Naive B cell (primary cell): ENCODE data around the gene PDIA3. TPM values are rescaled to one million over a fixed set of nuclear protein-coding genes. Genes with fewer than 3 reads are reported as not detected.
"Not testable (repeated sequence)": the region's sequence is repeated elsewhere in the genome, so short reads cannot be mapped to it uniquely, and the experiment has no call there.

Experiments
- ATAC-seq, 2 donors: fragments of 150-1000 bp; cut with Tn5 transposase; 2 replicates each; pipeline ENCODE4 v1.10.0; 2021; ENCODE audit warnings: low read depth in 2 of 2, mild to moderate bottlenecking in 2 of 2, moderate library complexity in 2 of 2
- DNase-seq: peaks from one replicate; pipeline ENCODE4 v3.0.0; 2022
- H3K27ac Mint-ChIP-seq, 6 donors: one replicate each; pipeline ENCODE4 v1.8.0; 2020 to 2022; ENCODE audit warnings: mild to moderate bottlenecking in 6 of 6, mixed read lengths in 6 of 6, moderate library complexity in 5 of 6, inconsistent platforms in 2 of 6
- H3K27me3 Mint-ChIP-seq, 3 donors: one replicate each; pipeline ENCODE4 v1.8.0; 2021 to 2022; ENCODE audit warnings: mixed read lengths in 3 of 3, mild to moderate bottlenecking in 1 of 3
- H3K36me3 Mint-ChIP-seq, 2 donors: one replicate each; pipeline ENCODE4 v1.8.0; 2020 to 2022; ENCODE audit warnings: mixed read lengths in 2 of 2, inconsistent platforms in 1 of 2, mild to moderate bottlenecking in 1 of 2
- H3K4me1 Mint-ChIP-seq, 3 donors: one replicate each; pipeline ENCODE4 v1.8.0; 2020 to 2022; ENCODE audit warnings: mixed read lengths in 3 of 3, inconsistent platforms in 1 of 3, mild to moderate bottlenecking in 1 of 3, moderate library complexity in 1 of 3
- H3K4me3 Mint-ChIP-seq, 8 donors: one replicate each; pipeline ENCODE4 v1.8.0; 2020 to 2022; ENCODE audit warnings: mild to moderate bottlenecking in 8 of 8, mixed read lengths in 8 of 8, moderate library complexity in 8 of 8, inconsistent platforms in 2 of 8
- H3K9me3 Mint-ChIP-seq, 7 donors: one replicate each; pipeline ENCODE4 v1.8.0; 2020 to 2022; ENCODE audit warnings: mixed read lengths in 7 of 7, mild to moderate bottlenecking in 5 of 7, inconsistent platforms in 2 of 7, moderate library complexity in 1 of 7
- polyA plus RNA-seq, 6 donors: library from polyadenylated mRNA; unstranded; fragments of 300-500 nt; fragmentation: Illumina TruSeq; gene quantifications; one replicate each; pipeline ENCODE4 v1.2.3, GENCODE V29; 2021; ENCODE audit warnings: low read depth in 6 of 6

The PDIA3 gene
- polyA plus RNA-seq, 6 donors from 2014 or later = 251 to 358 (median 278) TPM

DNA sequence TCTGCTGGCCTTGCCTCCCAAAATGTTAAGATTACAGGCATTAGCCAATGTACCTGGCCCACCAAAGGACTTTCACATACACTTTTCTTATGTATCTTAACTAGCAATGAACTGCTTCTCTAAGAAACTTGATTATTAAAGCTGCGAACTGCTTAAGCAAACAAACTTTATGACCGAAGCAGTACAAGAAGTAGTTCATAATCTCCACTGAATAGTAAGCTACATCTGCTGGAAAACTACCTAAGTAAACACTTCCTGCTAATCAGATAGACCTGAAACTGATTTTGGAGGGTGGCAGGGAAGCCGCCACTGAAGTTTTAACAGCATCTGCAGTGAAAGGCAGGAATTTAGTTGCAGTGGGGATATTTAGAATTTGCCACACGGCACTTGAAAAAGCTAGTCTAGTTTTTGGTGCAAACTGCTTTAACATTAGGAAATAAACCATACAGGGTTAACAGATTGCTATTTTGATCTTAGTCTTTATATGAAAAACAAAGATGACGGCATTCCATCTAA is 62.3 kb downstream of the PDIA3 start:
- Mint-ChIP-seq H3K27me3 (no peaks in the 10 kb centered on the region), H3K36me3 (peaks cover 22 to 25% of the 10 kb centered on the region in 2 donors), H3K4me3 (peak overlapping the region in 7 of 8 donors; percentile 23 to 82 (median 57)), H3K9me3 (no peaks in the 10 kb centered on the region), H3K4me1 (peaks cover 10 to 33% (median 16%) of the 10 kb centered on the region in 3 donors), H3K27ac (peak overlapping the region; percentile 18 to 99 (median 98))
- ATAC-seq (no peak), DNase-seq (no peak)

DNA sequence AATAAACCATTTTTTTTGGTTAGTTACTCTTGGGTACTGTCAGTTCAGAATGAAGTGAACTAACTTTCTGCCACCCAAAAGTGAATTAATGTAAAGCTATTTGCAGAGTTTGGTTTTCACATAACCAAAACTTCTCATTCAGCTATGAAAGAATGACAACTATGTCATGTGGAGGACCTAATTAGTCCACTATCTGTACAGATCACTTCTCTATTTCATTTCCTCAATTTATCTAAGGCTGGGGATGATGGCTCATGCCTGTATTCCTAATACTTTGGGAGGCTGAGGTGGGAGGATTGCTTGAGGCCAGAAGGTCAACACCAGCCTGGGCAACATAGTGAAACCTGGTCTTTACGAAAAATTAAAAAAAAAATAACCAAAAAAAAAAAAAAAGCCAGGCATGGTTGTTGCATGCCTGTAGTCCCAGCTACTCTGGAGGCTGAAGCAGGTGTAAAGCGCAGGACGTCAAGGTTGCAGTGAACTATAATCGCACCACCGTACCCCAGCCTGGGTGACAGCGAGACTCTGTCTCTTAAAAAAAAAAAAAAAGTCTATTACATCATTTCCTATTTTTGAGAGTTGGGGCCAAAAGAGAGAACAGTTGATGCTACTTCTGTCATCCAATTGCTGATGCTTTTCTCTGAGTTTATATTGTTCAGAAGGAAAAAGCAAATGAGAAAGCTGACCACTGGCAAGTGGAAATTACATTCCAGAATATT is 62.9 kb downstream of the PDIA3 start:
- H3K4me1 Mint-ChIP-seq = peaks cover 10 to 33% (median 16%) of the 10 kb centered on the region in 3 donors
- H3K4me3 Mint-ChIP-seq = peak overlapping the region; percentile 23 to 82 (median 54)
- DNase-seq = peak; percentile 76

DNA sequence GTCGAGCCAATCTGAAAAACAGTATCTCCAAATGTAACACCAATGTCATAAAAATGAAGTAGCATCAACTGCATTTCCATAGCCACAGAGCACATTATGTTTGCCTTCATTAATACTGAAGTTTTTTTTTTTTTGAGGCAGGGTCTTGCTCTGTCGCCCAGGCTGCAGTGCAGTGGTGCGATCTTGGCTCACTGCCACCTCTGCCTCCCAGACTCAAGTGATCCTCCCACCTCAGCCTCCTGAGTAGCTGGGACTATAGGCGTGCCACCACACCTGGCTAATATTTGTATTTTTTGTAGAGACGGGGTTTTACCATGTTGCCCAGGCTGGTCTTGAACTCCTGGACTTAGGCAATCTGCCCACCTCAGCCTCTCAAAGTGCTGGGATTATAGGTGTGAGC is 68.8 kb downstream of the PDIA3 start:
- DNase-seq, H3K4me3 Mint-ChIP-seq, ATAC-seq, H3K27me3 Mint-ChIP-seq, H3K9me3 Mint-ChIP-seq: not testable (repeated sequence)
- Mint-ChIP-seq H3K36me3 (peaks cover 17 to 26% of the 10 kb centered on the region in 2 donors), H3K4me1 (peaks cover 8 to 15% (median 9%) of the 10 kb centered on the region in 3 donors), H3K27ac (peak overlapping the region in 1 of 6 donors; percentile 1)

More for the DNA sequence above, 62.9 kb downstream of the PDIA3 start:
- H3K27me3 Mint-ChIP-seq = no peaks in the 10 kb centered on the region
- H3K9me3 Mint-ChIP-seq = no peaks in the 10 kb centered on the region
- peak overlapping the region; percentile 93 to 99 (median 98) for H3K27ac Mint-ChIP-seq
- ATAC-seq = peak; percentile 91 to 92
- peaks cover 21 to 25% of the 10 kb centered on the region in 2 donors for H3K36me3 Mint-ChIP-seq

DNA sequence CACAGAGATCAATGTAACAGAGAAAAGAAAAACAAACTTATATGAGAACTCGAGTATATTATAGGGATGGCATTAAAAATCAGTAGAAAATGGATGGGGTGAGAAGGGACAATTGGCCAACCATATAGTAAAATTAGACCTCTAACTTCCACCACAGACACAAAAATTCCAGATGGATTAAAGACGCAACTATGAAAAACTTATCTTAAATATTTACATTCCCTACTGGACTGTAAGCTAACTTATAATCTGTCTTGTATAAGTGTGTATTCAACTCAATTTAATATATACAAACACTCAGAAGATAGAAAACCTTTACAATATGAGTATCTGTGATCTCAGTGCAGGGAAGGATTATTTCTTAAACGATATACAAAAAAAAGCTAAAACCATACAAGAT is 75.3 kb downstream of the PDIA3 start:
- H3K36me3 Mint-ChIP-seq = no peaks in the 10 kb centered on the region
- no peak for DNase-seq
- H3K4me3 Mint-ChIP-seq = peak overlapping the region in 4 of 8 donors; percentile 4 to 80 (median 50)
- peak overlapping the region in 2 of 6 donors; percentile 42 to 78 for H3K27ac Mint-ChIP-seq
- peaks cover 15 to 45% (median 26%) of the 10 kb centered on the region in 3 donors for H3K4me1 Mint-ChIP-seq
- no peak for ATAC-seq
- H3K9me3 Mint-ChIP-seq = no peaks in the 10 kb centered on the region
- H3K27me3 Mint-ChIP-seq = no peaks in the 10 kb centered on the region

Other genes with a start within 250 kb of the PDIA3 start
- gene MAP1A, start 228.8 kb upstream of the PDIA3 start, polyA plus RNA-seq = under 1 TPM in 3 of 6 donors, not detected in 3; 0.03 to 0.29 (median 0.05) TPM
- 10 to 100 TPM in 2 of 6 donors, 1 to 10 TPM in 4; 4.2 to 19.9 (median 6.5) TPM for gene PPIP5K1, start 156.2 kb upstream of the PDIA3 start, polyA plus RNA-seq
- gene CKMT1B, start 152.4 kb upstream of the PDIA3 start, polyA plus RNA-seq = not detected
- gene STRC, start 127.6 kb upstream of the PDIA3 start, polyA plus RNA-seq = not detected
- 1 to 10 TPM in 3 of 6 donors, under 1 TPM in 3; 0.21 to 1.3 (median 0.70) TPM for gene CATSPER2, start 97.6 kb upstream of the PDIA3 start, polyA plus RNA-seq
- gene CKMT1A, start 52.6 kb upstream of the PDIA3 start, polyA plus RNA-seq = not detected
- gene ELL3, start 30.5 kb downstream of the PDIA3 start, polyA plus RNA-seq = 10 to 100 TPM; 23.1 to 42.3 (median 36.2) TPM
- gene SERF2, start 45.9 kb downstream of the PDIA3 start, polyA plus RNA-seq = 1,000 to 10,000 TPM; 1,669 to 2,243 (median 1,811) TPM
- gene SERINC4, start 53.8 kb downstream of the PDIA3 start, polyA plus RNA-seq = 1 to 10 TPM in 5 of 6 donors, under 1 TPM in 1; 0.52 to 3.0 (median 2.0) TPM
- 10 to 100 TPM; 11.4 to 19.4 (median 13.6) TPM for gene HYPK, start 54.2 kb downstream of the PDIA3 start, polyA plus RNA-seq
- gene MFAP1, start 78.3 kb downstream of the PDIA3 start, polyA plus RNA-seq = 10 to 100 TPM in 3 of 6 donors, 1 to 10 TPM in 3; 7.2 to 17.0 (median 10.8) TPM
- 1 to 10 TPM; 2.8 to 7.8 (median 6.0) TPM for gene WDR76, start 80.6 kb downstream of the PDIA3 start, polyA plus RNA-seq